ENCODE data around the gene VPS26C.

GRCh38 chr21:37292041-37292440, 24.9 kb upstream of the VPS26C start:
- TF ChIP-seq POLR2AphosphoS5 (IDR thresholded peaks at IDR 0.05) = no peak
- TF ChIP-seq CTCF (IDR thresholded peaks at IDR 0.05 in 8 of 11, conservative IDR thresholded peaks at IDR 0.05 in 3 of 11) = no peak
- TF ChIP-seq POLR2A (IDR thresholded peaks at IDR 0.05) = no peak
